Smooth muscle cell (in vitro differentiated cells): Measurements from ENCODE around the gene HRNR. TPM values are rescaled to one million over a fixed set of nuclear protein-coding genes. Genes with fewer than 3 reads are reported as not detected.
"Not testable (repeated sequence)": the region's sequence is repeated elsewhere in the genome, so short reads cannot be mapped to it uniquely, and the experiment has no call there.

Source experiments
- DNase-seq: peaks from one replicate; lab custom pipeline; 2025; ENCODE audit not compliant: unreplicated experiment; lab: John Stamatoyannopoulos, UW
- H2AFZ ChIP-seq: fragments of 200-600 bp; sonication (generic); 2 replicates; pipeline ENCODE4 v1.6.0; 2016; ENCODE audit warnings: antibody characterized with exemption, low read depth, mild to moderate bottlenecking
- H3F3A ChIP-seq: fragments of 200-600 bp; sonication (generic); 2 replicates; pipeline ENCODE4 v1.6.0; 2017; ENCODE audit warnings: antibody characterized with exemption, low read depth
- H3K27ac ChIP-seq: fragments of 200-600 bp; sonication (generic); 2 replicates; pipeline ENCODE4 v1.5.1; 2016; ENCODE audit warnings: low read depth, mild to moderate bottlenecking
- H3K27me3 ChIP-seq: fragments of 200-600 bp; sonication (generic); 2 replicates; pipeline ENCODE4 v1.6.1; 2016; ENCODE audit warnings: low read depth, mild to moderate bottlenecking
- H3K36me3 ChIP-seq: fragments of 200-600 bp; sonication (generic); 2 replicates; pipeline ENCODE4 v1.5.1; 2016; ENCODE audit warnings: low read depth
- H3K4me1 ChIP-seq: fragments of 200-600 bp; sonication (generic); 2 replicates; pipeline ENCODE4 v1.5.1; 2016; ENCODE audit warnings: low read depth
- H3K4me2 ChIP-seq: fragments of 200-600 bp; sonication (generic); 2 replicates; pipeline ENCODE4 v1.6.0; 2016; ENCODE audit warnings: mild to moderate bottlenecking
- H3K4me3 ChIP-seq: fragments of 200-600 bp; sonication (generic); 2 replicates; pipeline ENCODE4 v1.5.1; 2016; ENCODE audit warnings: mild to moderate bottlenecking
- H3K79me2 ChIP-seq: fragments of 200-600 bp; sonication (generic); 2 replicates; pipeline ENCODE4 v1.6.0; 2016; ENCODE audit warnings: low read depth, mild to moderate bottlenecking
- H3K9ac ChIP-seq: fragments of 200-600 bp; sonication (generic); 2 replicates; pipeline ENCODE4 v1.6.0; 2016; ENCODE audit warnings: low read depth
- H3K9me3 ChIP-seq: fragments of 200-600 bp; sonication (generic); replicated peaks from 2 replicates; pipeline ENCODE4 v1.5.1; 2016; ENCODE audit warnings: low read depth
- H4K20me1 ChIP-seq: fragments of 200-600 bp; sonication (generic); 2 replicates; pipeline ENCODE4 v1.6.0; 2016; ENCODE audit warnings: low read depth
- CTCF ChIP-seq: fragments of 200-600 bp; sonication (generic); IDR thresholded peaks from 2 replicates; pipeline ENCODE4 v1.5.1; 2017; ENCODE audit warnings: borderline replicate concordance, mild to moderate bottlenecking, antibody characterized with exemption; ENCODE audit not compliant: insufficient read depth, poor library complexity, severe bottlenecking
- WGBS: methylation state at CpG from one replicate; pipeline ENCODE4 v1.1.7; 2016; ENCODE audit warnings: low lambda C conversion rate; 5-methylcytosine and 5-hydroxymethylcytosine counted together
- polyA plus RNA-seq: library from polyadenylated mRNA; unstranded; fragments of >200 nt; fragmentation: Nextera tagmentation; extraction: Ambion mirVana; gene quantifications from 2 replicates; pipeline ENCODE4 v1.2.1, GENCODE V29; 2016
- total RNA-seq: library from RNA; depleted of rRNA; stranded (reverse); fragments of >200 nt; gene quantifications from 2 replicates; pipeline ENCODE4 v1.2.3, GENCODE V29; 2014

The HRNR gene
- total and polyA plus RNA-seq, 2 experiments from 2014 or later: not detected

- 66% methylated on average over 1 of the region's 1 CpG for WGBS
- no peak overlapping the region for H3K4me3 ChIP-seq
- no peak overlapping the region for H3K27ac ChIP-seq
- TF ChIP-seq CTCF: no peak
- peaks cover 6% of the 10 kb centered on the region for H3K9me3 ChIP-seq
- no peak overlapping the region for H2AFZ ChIP-seq
- H3F3A ChIP-seq: no peaks in the 10 kb centered on the region
- H3K79me2 ChIP-seq: no peaks in the 10 kb centered on the region
- no peaks in the 10 kb centered on the region for H4K20me1 ChIP-seq
- DNase-seq: no peak
- no peaks in the 10 kb centered on the region for H3K36me3 ChIP-seq
- H3K4me2 ChIP-seq: no peak overlapping the region
- no peaks in the 10 kb centered on the region for H3K27me3 ChIP-seq
- no peaks in the 10 kb centered on the region for H3K4me1 ChIP-seq
- H3K9ac ChIP-seq: no peak overlapping the region
These were observed 3.4 kb upstream of the HRNR start for GRCh38 chr1:152227310-152227928.

- DNase-seq: no peak
- no peaks in the 10 kb centered on the region for H3F3A ChIP-seq
- H3K4me1 ChIP-seq: no peaks in the 10 kb centered on the region
- H3K9me3 ChIP-seq: peaks cover 6% of the 10 kb centered on the region
- TF ChIP-seq CTCF: no peak
- no peak overlapping the region for H3K9ac ChIP-seq
- H3K27me3 ChIP-seq: no peaks in the 10 kb centered on the region
- 40% methylated on average over 3 of the region's 3 CpGs for WGBS
- no peak overlapping the region for H2AFZ ChIP-seq
- H3K27ac ChIP-seq: no peak overlapping the region
- no peak overlapping the region for H3K4me2 ChIP-seq
- no peaks in the 10 kb centered on the region for H3K79me2 ChIP-seq
- H4K20me1 ChIP-seq: no peaks in the 10 kb centered on the region
- no peaks in the 10 kb centered on the region for H3K36me3 ChIP-seq
- no peak overlapping the region for H3K4me3 ChIP-seq
These were observed 1.7 kb upstream of the HRNR start for GRCh38 chr1:152225678-152226077.

GRCh38 chr1:152220166-152221163, 3.5 kb downstream of the HRNR start:
- no peak for TF ChIP-seq CTCF
- H3K4me2 ChIP-seq: no peak overlapping the region
- WGBS: 83% methylated on average over 30 of the region's 30 CpGs

GRCh38 chr1:152219438-152219837, 4.6 kb downstream of the HRNR start:
- not testable (repeated sequence) for DNase-seq, H2AFZ ChIP-seq
- 75% methylated on average over 14 of the region's 14 CpGs for WGBS

More at GRCh38 chr1:152220166-152221163, 3.5 kb downstream of the HRNR start:
- Histone ChIP-seq H3K4me3 (no peak overlapping the region), H3K9ac (no peak overlapping the region), H3K79me2 (no peaks in the 10 kb centered on the region), H3K4me1 (no peaks in the 10 kb centered on the region), H3K27me3 (no peaks in the 10 kb centered on the region), H4K20me1 (no peaks in the 10 kb centered on the region), H3K36me3 (no peaks in the 10 kb centered on the region), H3F3A (no peaks in the 10 kb centered on the region), H3K27ac (no peak overlapping the region), H2AFZ (no peak overlapping the region), H3K9me3 (no peaks in the 10 kb centered on the region)
- DNase-seq: no peak

More at GRCh38 chr1:152219438-152219837, 4.6 kb downstream of the HRNR start:
- not testable (repeated sequence) for H3K4me1 ChIP-seq, H4K20me1 ChIP-seq, H3K36me3 ChIP-seq, H3K79me2 ChIP-seq, H3F3A ChIP-seq, H3K9me3 ChIP-seq, H3K4me2 ChIP-seq, H3K4me3 ChIP-seq, H3K27me3 ChIP-seq, H3K27ac ChIP-seq, H3K9ac ChIP-seq
